DND-41 (cell line): ENCODE measurements around the gene BRF1.

Experiments used
- ATAC-seq: fragments of 200-7000 bp; cut with Tn5 transposase; 3 replicates; pipeline ENCODE4 v1.9.1; 2021; ENCODE audit warnings: low read depth; ENCODE audit not compliant: insufficient read depth
- DNase-seq: peaks from one replicate; pipeline ENCODE4 v3.0.0-alpha.2; 2020
- H2AFZ ChIP-seq: 2 replicates; pipeline ENCODE4 v1.6.0; 2012; ENCODE audit warnings: low read depth, low read length
- H3K27ac ChIP-seq: 2 replicates; pipeline ENCODE4 v1.5.1; 2012; ENCODE audit warnings: low read length, inconsistent platforms
- H3K27me3 ChIP-seq: fragments of 200-600 bp; sonication (generic); 2 replicates; pipeline ENCODE4 v1.6.0; 2012; ENCODE audit warnings: low read length, mild to moderate bottlenecking, inconsistent platforms; ENCODE audit not compliant: insufficient read depth, poor library complexity
- H3K36me3 ChIP-seq: 2 replicates; pipeline ENCODE4 v1.5.1; 2012; ENCODE audit warnings: low read length, inconsistent platforms; ENCODE audit not compliant: insufficient read depth
- H3K4me1 ChIP-seq: 2 replicates; pipeline ENCODE4 v1.5.1; 2012; ENCODE audit warnings: mild to moderate bottlenecking, low read length; ENCODE audit not compliant: insufficient read depth
- H3K4me2 ChIP-seq: 2 replicates; pipeline ENCODE4 v1.6.0; 2012; ENCODE audit warnings: mild to moderate bottlenecking, moderate library complexity, low read length, inconsistent platforms; ENCODE audit not compliant: insufficient read depth
- H3K4me3 ChIP-seq, 2 experiments: fragments of 200-600 bp in 1 of 2; shearing (Covaris generic) in 1 of 2; 2 replicates each; pipeline ENCODE4 v1.5.1; 2012 to 2016; ENCODE audit warnings: inconsistent platforms in 2 of 2, low read length in 2 of 2, mild to moderate bottlenecking in 2 of 2, low read depth in 1 of 2, moderate library complexity in 1 of 2
- H3K79me2 ChIP-seq: 2 replicates; pipeline ENCODE4 v1.6.0; 2012; ENCODE audit warnings: low read length, inconsistent platforms; ENCODE audit not compliant: insufficient read depth
- H3K9ac ChIP-seq: 2 replicates; pipeline ENCODE4 v1.6.0; 2012; ENCODE audit warnings: low read depth, mild to moderate bottlenecking, inconsistent platforms, low read length, moderate library complexity
- H3K9me3 ChIP-seq: 2 replicates; pipeline ENCODE4 v1.5.1; 2012; ENCODE audit warnings: low read length, moderate library complexity, mild to moderate bottlenecking, inconsistent platforms; ENCODE audit not compliant: insufficient read depth, severe bottlenecking
- H4K20me1 ChIP-seq: 2 replicates; pipeline ENCODE4 v1.6.0; 2012; ENCODE audit warnings: low read length; ENCODE audit not compliant: insufficient read depth
- EZH2 ChIP-seq: IDR thresholded peaks from 3 replicates; pipeline ENCODE4 v1.6.1; 2012; ENCODE audit warnings: borderline replicate concordance, low read depth, mild to moderate bottlenecking, moderate library complexity, low read length, inconsistent platforms; ENCODE audit not compliant: severe bottlenecking
- TF ChIP-seq, protein P1 (sequence below): IDR thresholded peaks from 2 replicates; pipeline ENCODE4 v1.5.1; 2012; ENCODE audit warnings: borderline replicate concordance, low read length, moderate library complexity, mild to moderate bottlenecking; ENCODE audit not compliant: poor library complexity, severe bottlenecking; ENCODE audit errors: extremely low read depth

Gene BRF1

GRCh38 chr14:105203057-105203531 is 97.7 kb downstream of the BRF1 start:
- no peak overlapping the region for H3K27ac ChIP-seq
- H3K9ac ChIP-seq: no peak overlapping the region
- H3K79me2 ChIP-seq: no peaks in the 10 kb centered on the region
- no peak overlapping the region for H2AFZ ChIP-seq
- no peaks in the 10 kb centered on the region for H3K4me1 ChIP-seq
- H4K20me1 ChIP-seq: peaks cover 30% of the 10 kb centered on the region
- H3K9me3 ChIP-seq: no peaks in the 10 kb centered on the region
- H3K36me3 ChIP-seq: no peaks in the 10 kb centered on the region
- DNase-seq (no peak), ATAC-seq (peak; percentile 18; the same call in 1 of the 3 replicates)
- no peak overlapping the region for H3K4me3 ChIP-seq
- TF ChIP-seq, protein P1, sequence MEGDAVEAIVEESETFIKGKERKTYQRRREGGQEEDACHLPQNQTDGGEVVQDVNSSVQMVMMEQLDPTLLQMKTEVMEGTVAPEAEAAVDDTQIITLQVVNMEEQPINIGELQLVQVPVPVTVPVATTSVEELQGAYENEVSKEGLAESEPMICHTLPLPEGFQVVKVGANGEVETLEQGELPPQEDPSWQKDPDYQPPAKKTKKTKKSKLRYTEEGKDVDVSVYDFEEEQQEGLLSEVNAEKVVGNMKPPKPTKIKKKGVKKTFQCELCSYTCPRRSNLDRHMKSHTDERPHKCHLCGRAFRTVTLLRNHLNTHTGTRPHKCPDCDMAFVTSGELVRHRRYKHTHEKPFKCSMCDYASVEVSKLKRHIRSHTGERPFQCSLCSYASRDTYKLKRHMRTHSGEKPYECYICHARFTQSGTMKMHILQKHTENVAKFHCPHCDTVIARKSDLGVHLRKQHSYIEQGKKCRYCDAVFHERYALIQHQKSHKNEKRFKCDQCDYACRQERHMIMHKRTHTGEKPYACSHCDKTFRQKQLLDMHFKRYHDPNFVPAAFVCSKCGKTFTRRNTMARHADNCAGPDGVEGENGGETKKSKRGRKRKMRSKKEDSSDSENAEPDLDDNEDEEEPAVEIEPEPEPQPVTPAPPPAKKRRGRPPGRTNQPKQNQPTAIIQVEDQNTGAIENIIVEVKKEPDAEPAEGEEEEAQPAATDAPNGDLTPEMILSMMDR: peak; percentile 53
- TF ChIP-seq EZH2: no peak
- H3K4me2 ChIP-seq: no peak overlapping the region
- peaks cover 2% of the 10 kb centered on the region for H3K27me3 ChIP-seq

DNA sequence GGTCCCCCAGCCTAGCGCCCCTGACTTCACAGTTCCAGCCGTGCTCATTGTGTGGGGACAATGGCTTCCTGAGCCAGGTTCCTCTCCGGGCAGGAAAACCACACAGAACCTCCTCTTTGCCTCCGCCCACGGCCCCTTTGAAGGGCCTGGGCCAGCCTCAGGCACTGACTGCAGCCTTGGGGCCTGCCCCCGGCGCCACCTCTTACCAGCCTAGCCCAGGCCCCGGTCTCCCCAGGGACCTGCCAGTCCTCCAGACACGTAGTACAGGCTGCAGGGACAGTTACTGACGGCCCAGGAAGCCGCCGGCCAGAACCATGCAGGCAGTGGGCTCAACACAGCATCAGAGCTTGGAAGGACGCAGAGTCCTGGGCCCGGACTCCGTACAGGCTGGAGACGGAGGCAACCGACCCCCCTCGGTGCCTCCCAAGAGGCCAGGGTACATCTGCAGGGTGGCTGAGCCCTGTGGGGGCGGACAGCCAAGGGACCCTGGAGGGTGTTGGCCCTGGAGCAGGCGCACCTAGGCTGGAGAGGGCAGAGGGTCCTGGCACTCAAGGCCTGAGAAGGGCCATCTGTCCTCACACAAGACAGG is 98.8 kb downstream of the BRF1 start:
- Histone ChIP-seq H2AFZ (no peak overlapping the region), H3K4me2 (no peak overlapping the region), H4K20me1 (peaks cover 25% of the 10 kb centered on the region), H3K27me3 (peaks cover 11% of the 10 kb centered on the region), H3K9ac (no peak overlapping the region), H3K9me3 (no peaks in the 10 kb centered on the region), H3K4me3 (no peak overlapping the region), H3K79me2 (no peaks in the 10 kb centered on the region), H3K4me1 (no peaks in the 10 kb centered on the region), H3K27ac (no peak overlapping the region), H3K36me3 (no peaks in the 10 kb centered on the region)
- ATAC-seq (peak; percentile 44; the same call in 2 of the 3 replicates), DNase-seq (peak; percentile 39)
- TF ChIP-seq, protein P1: no peak
- TF ChIP-seq EZH2: no peak

DNA sequence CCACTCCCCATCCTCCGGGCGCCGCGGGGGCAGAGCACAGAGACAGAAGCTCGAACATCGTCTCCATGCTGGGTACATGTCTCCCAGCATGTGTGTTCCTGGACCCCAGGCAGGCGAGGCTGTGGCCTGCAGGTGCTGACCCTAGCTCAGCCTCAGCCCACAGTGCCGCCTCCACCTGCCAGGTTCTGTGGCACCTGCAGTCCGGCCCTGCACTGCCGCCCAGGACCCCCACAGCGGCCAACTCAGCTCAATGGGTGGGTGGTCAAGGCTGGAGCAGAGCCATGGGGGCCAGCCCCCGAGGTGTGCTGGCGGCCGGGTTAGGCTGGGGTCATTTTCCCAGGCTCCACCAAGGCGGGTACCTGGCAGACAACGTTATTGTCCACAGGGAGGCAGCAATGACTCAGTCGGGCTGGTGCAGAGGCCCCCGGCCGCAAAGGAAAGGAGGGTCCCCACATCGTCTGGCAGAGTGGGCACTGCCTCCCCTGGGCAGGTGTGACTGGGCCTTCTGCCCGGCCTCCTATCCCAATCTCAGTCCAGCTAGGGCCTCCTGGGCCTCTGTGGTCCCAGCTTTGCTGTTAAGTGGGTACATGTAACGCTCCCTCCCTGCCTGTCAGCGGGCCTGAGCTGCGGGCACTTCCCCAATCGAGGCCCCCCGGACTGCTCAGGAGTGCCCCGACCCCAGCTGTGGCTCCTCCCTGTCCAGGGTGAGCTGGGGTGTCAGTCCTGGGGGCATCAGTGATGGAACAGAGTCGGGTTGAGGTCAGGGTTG is 99.5 kb downstream of the BRF1 start:
- Histone ChIP-seq H3K9me3 (no peaks in the 10 kb centered on the region), H3K4me2 (no peak overlapping the region), H3K27me3 (peaks cover 15% of the 10 kb centered on the region), H4K20me1 (peaks cover 22% of the 10 kb centered on the region), H3K9ac (no peak overlapping the region), H3K4me3 (no peak overlapping the region), H2AFZ (no peak overlapping the region), H3K36me3 (no peaks in the 10 kb centered on the region), H3K27ac (no peak overlapping the region), H3K4me1 (no peaks in the 10 kb centered on the region), H3K79me2 (no peaks in the 10 kb centered on the region)
- TF ChIP-seq, protein P1: peak; percentile 23
- no peak for TF ChIP-seq EZH2
- ATAC-seq: peak; percentile 3; the same call in 1 of the 3 replicates
- DNase-seq: no peak
